ENCODE results near the gene ARHGAP22. TPM values are rescaled to one million over a fixed set of nuclear protein-coding genes. Genes with fewer than 3 reads are reported as not detected.

ARHGAP22 gene
- total RNA-seq, 3 donors from 2014 or later (not counting 1 experiment from before 2014, with no cell fraction given), result 0.21 to 0.40 TPM; not detected in 1

DNA sequence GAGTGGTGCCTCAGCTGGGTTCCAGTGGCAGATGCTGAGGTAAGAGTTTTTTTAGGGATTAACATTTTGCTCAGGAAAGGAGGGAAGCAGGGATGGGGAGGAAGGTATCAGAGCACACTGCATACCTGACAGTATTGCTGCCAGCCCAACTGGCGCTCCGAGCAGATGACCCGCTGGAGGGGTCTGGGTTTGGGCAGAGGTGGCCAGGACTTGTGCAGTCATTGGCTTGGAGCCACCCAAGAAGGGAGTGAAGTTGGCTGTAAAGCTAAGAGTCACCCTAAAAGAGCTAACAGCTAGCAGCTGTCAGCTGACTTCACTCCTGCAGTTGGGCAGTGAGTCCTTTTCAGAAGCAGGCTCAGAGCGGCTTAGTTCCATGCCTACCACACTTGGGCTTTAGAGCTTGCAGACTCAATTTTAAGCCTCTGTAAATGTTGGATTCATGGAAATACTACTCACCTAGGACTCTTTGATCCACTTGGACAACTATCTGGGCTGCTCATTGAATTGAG, 5.8 kb upstream of the ARHGAP22 start:
- no peaks in the 10 kb centered on the region for H3K36me3 Mint-ChIP-seq
- DNase-seq, result no peak
- intact Hi-C loops (cut with micrococcal nuclease), result no loop called here
- H3K27ac Mint-ChIP-seq, result no peak overlapping the region
- H3K36me3 ChIP-seq (ENCODE audit: control insufficient read depth, insufficient read depth, low read length), result no peaks in the 10 kb centered on the region
- peaks cover 3% of the 10 kb centered on the region for H3K4me1 ChIP-seq (ENCODE audit: control insufficient read depth, insufficient read depth, low read length)
- no peaks in the 10 kb centered on the region for H3K9me3 ChIP-seq (ENCODE audit: control insufficient read depth, insufficient read depth, low read length)
- no peak overlapping the region for H3K4me3 Mint-ChIP-seq
- peaks cover 0 to 1% of the 10 kb centered on the region in 2 donors for H3K9me3 Mint-ChIP-seq
- peaks cover 17 to 36% of the 10 kb centered on the region in 2 donors for H3K27me3 Mint-ChIP-seq (ENCODE audit: low read depth in 2 of 2)
- H3K27me3 ChIP-seq (ENCODE audit: control insufficient read depth, insufficient read depth, low read length), result peaks cover 3% of the 10 kb centered on the region
- no peak overlapping the region for H3K27ac ChIP-seq (ENCODE audit: low read length)
- 93% methylated on average over 4 of the region's 4 CpGs for WGBS (ENCODE audit: insufficient coverage)
- H3K4me3 ChIP-seq (ENCODE audit: low read length), result no peak overlapping the region
- TF ChIP-seq, protein P1, sequence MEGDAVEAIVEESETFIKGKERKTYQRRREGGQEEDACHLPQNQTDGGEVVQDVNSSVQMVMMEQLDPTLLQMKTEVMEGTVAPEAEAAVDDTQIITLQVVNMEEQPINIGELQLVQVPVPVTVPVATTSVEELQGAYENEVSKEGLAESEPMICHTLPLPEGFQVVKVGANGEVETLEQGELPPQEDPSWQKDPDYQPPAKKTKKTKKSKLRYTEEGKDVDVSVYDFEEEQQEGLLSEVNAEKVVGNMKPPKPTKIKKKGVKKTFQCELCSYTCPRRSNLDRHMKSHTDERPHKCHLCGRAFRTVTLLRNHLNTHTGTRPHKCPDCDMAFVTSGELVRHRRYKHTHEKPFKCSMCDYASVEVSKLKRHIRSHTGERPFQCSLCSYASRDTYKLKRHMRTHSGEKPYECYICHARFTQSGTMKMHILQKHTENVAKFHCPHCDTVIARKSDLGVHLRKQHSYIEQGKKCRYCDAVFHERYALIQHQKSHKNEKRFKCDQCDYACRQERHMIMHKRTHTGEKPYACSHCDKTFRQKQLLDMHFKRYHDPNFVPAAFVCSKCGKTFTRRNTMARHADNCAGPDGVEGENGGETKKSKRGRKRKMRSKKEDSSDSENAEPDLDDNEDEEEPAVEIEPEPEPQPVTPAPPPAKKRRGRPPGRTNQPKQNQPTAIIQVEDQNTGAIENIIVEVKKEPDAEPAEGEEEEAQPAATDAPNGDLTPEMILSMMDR (IDR thresholded peaks at IDR 0.05), result no peak
- no peaks in the 10 kb centered on the region for H3K4me1 Mint-ChIP-seq
- ATAC-seq, result no peak

DNA sequence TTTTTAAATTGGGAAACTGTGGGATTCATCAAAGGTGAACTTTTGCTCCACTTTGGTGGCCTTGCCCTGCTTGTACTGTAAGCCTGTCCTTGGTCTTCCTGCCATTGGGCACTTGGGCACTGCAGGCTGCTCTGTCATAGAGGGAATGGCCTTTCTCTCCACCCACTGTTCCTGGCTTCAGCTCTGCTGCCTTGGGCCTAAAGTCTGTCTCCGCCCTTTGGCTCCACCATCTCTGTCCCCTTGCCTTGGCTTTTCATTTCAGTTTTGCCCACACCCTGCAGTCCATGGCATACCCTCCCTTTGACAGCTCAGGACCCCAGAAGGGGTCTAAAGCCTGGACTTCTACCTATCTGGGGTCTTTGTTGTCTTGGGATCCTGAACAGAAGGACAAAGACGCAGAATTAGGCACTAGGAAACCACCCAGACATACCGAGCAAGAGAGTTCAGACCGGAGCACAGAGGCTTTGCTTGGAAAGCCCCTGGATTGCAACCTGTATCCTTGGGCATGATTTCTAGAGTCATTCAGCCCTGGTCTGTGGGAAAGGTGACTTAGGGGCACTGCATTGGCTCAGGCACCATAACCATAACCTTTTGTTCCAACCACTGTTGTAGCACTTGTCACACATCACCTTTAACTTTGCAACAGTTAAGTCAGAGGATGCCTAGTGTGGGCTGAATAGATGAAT, 5.2 kb upstream of the ARHGAP22 start:
- Mint-ChIP-seq H3K4me3 (no peak overlapping the region), H3K27ac (no peak overlapping the region), H3K9me3 (no peaks in the 10 kb centered on the region), H3K27me3 (ENCODE audit: low read depth in 2 of 2) (peaks cover 21 to 36% of the 10 kb centered on the region in 2 donors), H3K36me3 (no peaks in the 10 kb centered on the region), H3K4me1 (peaks cover 0 to 5% of the 10 kb centered on the region in 2 donors)
- Histone ChIP-seq H3K4me3 (ENCODE audit: low read length) (no peak overlapping the region), H3K36me3 (ENCODE audit: control insufficient read depth, insufficient read depth, low read length) (no peaks in the 10 kb centered on the region), H3K27me3 (ENCODE audit: control insufficient read depth, insufficient read depth, low read length) (peaks cover 3% of the 10 kb centered on the region), H3K9me3 (ENCODE audit: control insufficient read depth, insufficient read depth, low read length) (no peaks in the 10 kb centered on the region), H3K4me1 (ENCODE audit: control insufficient read depth, insufficient read depth, low read length) (peaks cover 3% of the 10 kb centered on the region), H3K27ac (ENCODE audit: low read length) (no peak overlapping the region)
- WGBS (ENCODE audit: insufficient coverage), result 94% methylated on average over 4 of the region's 4 CpGs
- DNase-seq (no peak), ATAC-seq (no peak)
- TF ChIP-seq, protein P1 (IDR thresholded peaks at IDR 0.05), result no peak
- intact Hi-C loops (cut with micrococcal nuclease), result no loop called here

DNA sequence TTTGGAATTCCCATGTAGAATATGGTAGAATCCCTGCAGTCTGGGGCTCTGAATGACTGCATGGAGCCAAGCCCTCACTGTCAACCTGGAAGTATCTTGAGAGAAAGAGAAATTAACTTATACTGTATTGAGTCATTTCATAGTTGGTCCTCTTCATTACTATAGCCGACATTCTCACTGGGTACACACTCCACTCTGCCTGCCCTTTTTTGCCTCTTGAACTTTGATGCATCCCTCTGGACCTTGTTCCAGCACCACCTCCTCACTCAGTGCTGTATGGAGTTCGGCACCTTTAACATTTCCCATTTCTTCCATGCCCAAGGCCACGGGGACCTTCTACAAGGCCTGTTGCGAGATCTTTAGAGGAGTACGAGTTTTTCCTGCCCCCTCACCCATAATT, 4.6 kb upstream of the ARHGAP22 start:
- H3K27me3 Mint-ChIP-seq (ENCODE audit: low read depth in 2 of 2), result peaks cover 21 to 33% of the 10 kb centered on the region in 2 donors
- Histone ChIP-seq H3K27ac (ENCODE audit: low read length) (no peak overlapping the region), H3K9me3 (ENCODE audit: control insufficient read depth, insufficient read depth, low read length) (no peaks in the 10 kb centered on the region), H3K4me3 (ENCODE audit: low read length) (no peak overlapping the region), H3K36me3 (ENCODE audit: control insufficient read depth, insufficient read depth, low read length) (no peaks in the 10 kb centered on the region), H3K4me1 (ENCODE audit: control insufficient read depth, insufficient read depth, low read length) (peaks cover 8% of the 10 kb centered on the region), H3K27me3 (ENCODE audit: control insufficient read depth, insufficient read depth, low read length) (peaks cover 5% of the 10 kb centered on the region)
- ATAC-seq (no peak), DNase-seq (no peak)
- H3K4me3 Mint-ChIP-seq, result no peak overlapping the region
- TF ChIP-seq, protein P1 (IDR thresholded peaks at IDR 0.05), result no peak
- 87% methylated on average over 5 of the region's 5 CpGs for WGBS (ENCODE audit: insufficient coverage)
- H3K36me3 Mint-ChIP-seq, result no peaks in the 10 kb centered on the region
- no peak overlapping the region for H3K27ac Mint-ChIP-seq
- peaks cover 0 to 5% of the 10 kb centered on the region in 2 donors for H3K4me1 Mint-ChIP-seq
- no peaks in the 10 kb centered on the region for H3K9me3 Mint-ChIP-seq
- intact Hi-C loops (cut with micrococcal nuclease), result no loop called here

DNA sequence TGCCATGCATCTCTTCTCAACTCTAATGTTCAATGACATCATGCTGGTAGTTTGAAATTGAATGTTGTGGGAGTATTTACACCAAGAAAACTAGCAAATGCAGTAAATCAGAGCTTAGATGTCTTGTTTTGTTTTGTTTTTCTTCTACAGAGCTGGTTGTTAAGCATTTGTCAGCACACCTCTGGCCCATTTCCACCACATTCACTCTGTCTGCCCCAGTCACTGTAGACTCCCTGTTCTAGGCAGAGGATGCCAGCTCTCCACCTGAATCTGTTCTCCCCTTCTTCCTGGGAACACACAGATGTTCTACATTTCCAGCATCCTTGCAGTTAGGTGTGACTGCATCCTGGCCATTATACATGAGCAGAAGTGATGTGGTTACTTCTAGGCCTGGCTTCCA, 4.1 kb upstream of the ARHGAP22 start:
- peaks cover 12% of the 10 kb centered on the region for H3K4me1 ChIP-seq (ENCODE audit: control insufficient read depth, insufficient read depth, low read length)
- Mint-ChIP-seq H3K4me1 (peaks cover 0 to 5% of the 10 kb centered on the region in 2 donors), H3K9me3 (no peaks in the 10 kb centered on the region), H3K27ac (no peak overlapping the region), H3K27me3 (ENCODE audit: low read depth in 2 of 2) (peaks cover 26 to 34% of the 10 kb centered on the region in 2 donors), H3K4me3 (no peak overlapping the region), H3K36me3 (no peaks in the 10 kb centered on the region)
- ATAC-seq (no peak), DNase-seq (no peak)
- no peak overlapping the region for H3K4me3 ChIP-seq (ENCODE audit: low read length)
- peaks cover 8% of the 10 kb centered on the region for H3K27me3 ChIP-seq (ENCODE audit: control insufficient read depth, insufficient read depth, low read length)
- intact Hi-C loops (cut with micrococcal nuclease), result no loop called here
- no peak overlapping the region for H3K27ac ChIP-seq (ENCODE audit: low read length)
- TF ChIP-seq, protein P1 (IDR thresholded peaks at IDR 0.05), result no peak
- H3K9me3 ChIP-seq (ENCODE audit: control insufficient read depth, insufficient read depth, low read length), result no peaks in the 10 kb centered on the region
- no peaks in the 10 kb centered on the region for H3K36me3 ChIP-seq (ENCODE audit: control insufficient read depth, insufficient read depth, low read length)
